Amniotic stem cell (primary cell): ENCODE results near the gene SLAMF1.
"Not testable (repeated sequence)": the region's sequence is repeated elsewhere in the genome, so short reads cannot be mapped to it uniquely, and the experiment has no call there.

Source experiments
- DNase-seq: peaks from one replicate; lab custom pipeline; 2025; lab: John Stamatoyannopoulos, UW

SLAMF1 gene

GRCh38 chr1:160638926-160639325, 7.9 kb downstream of the SLAMF1 start:
- DNase-seq: no peak

GRCh38 chr1:160638540-160638857, 8.3 kb downstream of the SLAMF1 start:
- DNase-seq: no peak

- no peak for DNase-seq
These were observed 8.9 kb downstream of the SLAMF1 start for GRCh38 chr1:160637821-160638539.

- DNase-seq: no peak
These were observed 9.8 kb downstream of the SLAMF1 start for GRCh38 chr1:160637065-160637464.

- no peak for DNase-seq
These were observed 10.3 kb downstream of the SLAMF1 start for GRCh38 chr1:160636547-160636946.

- no peak for DNase-seq
These were observed 10.8 kb downstream of the SLAMF1 start for GRCh38 chr1:160636076-160636475.

GRCh38 chr1:160634543-160635491, 12.0 kb downstream of the SLAMF1 start:
- no peak for DNase-seq

GRCh38 chr1:160633330-160633903, 13.4 kb downstream of the SLAMF1 start:
- no peak for DNase-seq

- no peak for DNase-seq
These were observed 14.7 kb downstream of the SLAMF1 start for GRCh38 chr1:160631983-160632625.

- DNase-seq: no peak
These were observed 16.1 kb downstream of the SLAMF1 start for GRCh38 chr1:160630523-160631451.

- no peak for DNase-seq
These were observed 17.3 kb downstream of the SLAMF1 start for GRCh38 chr1:160629286-160630210.

- DNase-seq: no peak
These were observed 18.0 kb downstream of the SLAMF1 start for GRCh38 chr1:160628799-160629263.

GRCh38 chr1:160627677-160628289, 19.1 kb downstream of the SLAMF1 start:
- not testable (repeated sequence) for DNase-seq

- no peak for DNase-seq
These were observed 20.1 kb downstream of the SLAMF1 start for GRCh38 chr1:160626509-160627342.

- DNase-seq: no peak
These were observed 20.9 kb downstream of the SLAMF1 start for GRCh38 chr1:160625725-160626498.

- no peak for DNase-seq
These were observed 21.5 kb downstream of the SLAMF1 start for GRCh38 chr1:160625321-160625720.

GRCh38 chr1:160624464-160624863, 22.4 kb downstream of the SLAMF1 start:
- DNase-seq: no peak

GRCh38 chr1:160623862-160624261, 23.0 kb downstream of the SLAMF1 start:
- no peak for DNase-seq
